ENCODE data around the gene ARHGEF10L. TPM values are rescaled to one million over a fixed set of nuclear protein-coding genes. Genes with fewer than 3 reads are reported as not detected.

Gene ARHGEF10L
- total RNA-seq, 4 donors from 2014 or later: 38.5 to 73.8 (median 41.7) TPM

- no peak for DNase-seq (ENCODE audit: low spot score in 2 of 2)
- TF ChIP-seq CTCF (IDR thresholded peaks at IDR 0.05): no peak
- H3K9me3 ChIP-seq: no peaks in the 10 kb centered on the region
- H3K36me3 ChIP-seq: no peaks in the 10 kb centered on the region
- 58 to 62% methylated on average over 15 of the region's 15 CpGs for WGBS, 2 donors
- H3K27ac ChIP-seq: peak overlapping the region in 3 of 4 donors; percentile 32 to 61 (median 54)
- peaks cover 0 to 61% (median 31%) of the 10 kb centered on the region in 4 donors for H3K4me1 ChIP-seq
- H3K4me3 ChIP-seq: no peak overlapping the region
- no peaks in the 10 kb centered on the region for H3K27me3 ChIP-seq
Observed at GRCh38 chr1:17550729-17551584, 11.5 kb downstream of the ARHGEF10L start.

- WGBS, 2 donors: 23 to 24% methylated on average over 8 of the region's 8 CpGs
- peaks cover 0 to 52% (median 24%) of the 10 kb centered on the region in 4 donors for H3K4me1 ChIP-seq
- DNase-seq (ENCODE audit: low spot score in 2 of 2): no peak
Observed at GRCh38 chr1:17551755-17552234, 12.3 kb downstream of the ARHGEF10L start.

GRCh38 chr1:17553975-17554700, 14.6 kb downstream of the ARHGEF10L start:
- no peak for DNase-seq (ENCODE audit: low spot score in 2 of 2)
- no peak overlapping the region for H3K4me3 ChIP-seq
- no peaks in the 10 kb centered on the region for H3K9me3 ChIP-seq
- no peak for TF ChIP-seq EP300 (IDR thresholded peaks at IDR 0.05)
- TF ChIP-seq POLR2A (IDR thresholded peaks at IDR 0.05): no peak
- TF ChIP-seq CTCF (IDR thresholded peaks at IDR 0.05): no peak
- 54 to 56% methylated on average over 8 of the region's 8 CpGs for WGBS, 2 donors
- H3K27ac ChIP-seq: peak overlapping the region in 2 of 4 donors; percentile 36 to 65
- no peaks in the 10 kb centered on the region for H3K27me3 ChIP-seq
- no peaks in the 10 kb centered on the region for H3K36me3 ChIP-seq
- peaks cover 0 to 43% (median 19%) of the 10 kb centered on the region in 4 donors for H3K4me1 ChIP-seq

More at GRCh38 chr1:17551755-17552234, 12.3 kb downstream of the ARHGEF10L start:
- H3K36me3 ChIP-seq: no peaks in the 10 kb centered on the region
- H3K27me3 ChIP-seq: no peaks in the 10 kb centered on the region
- H3K9me3 ChIP-seq: no peaks in the 10 kb centered on the region
- no peak for TF ChIP-seq CTCF (IDR thresholded peaks at IDR 0.05)
- no peak for TF ChIP-seq POLR2A (IDR thresholded peaks at IDR 0.05)
- TF ChIP-seq EP300 (IDR thresholded peaks at IDR 0.05): no peak
- H3K27ac ChIP-seq: peak overlapping the region in 3 of 4 donors; percentile 32 to 61 (median 54)
- H3K4me3 ChIP-seq: no peak overlapping the region

- Histone ChIP-seq H3K9me3 (no peaks in the 10 kb centered on the region), H3K27ac (peak overlapping the region in 2 of 4 donors; percentile 36 to 65), H3K4me3 (no peak overlapping the region), H3K4me1 (peaks cover 0 to 40% (median 19%) of the 10 kb centered on the region in 4 donors), H3K36me3 (no peaks in the 10 kb centered on the region), H3K27me3 (no peaks in the 10 kb centered on the region)
- no peak for DNase-seq (ENCODE audit: low spot score in 2 of 2)
- 74 to 80% methylated on average over 2 of the region's 2 CpGs for WGBS, 2 donors
- TF ChIP-seq POLR2A (IDR thresholded peaks at IDR 0.05) (no peak), EP300 (IDR thresholded peaks at IDR 0.05) (no peak), CTCF (IDR thresholded peaks at IDR 0.05) (no peak)
Observed at GRCh38 chr1:17554954-17555353, 15.5 kb downstream of the ARHGEF10L start.
